ENCODE results near the gene EP400. TPM values are rescaled to one million over a fixed set of nuclear protein-coding genes. Genes with fewer than 3 reads are reported as not detected.

The EP400 gene
- total and polyA plus RNA-seq, 9 of the 15 experiments (the other 6 are each of a cell fraction or from before 2014, with no cell fraction given), result 4.5 to 58.0 (median 7.0) TPM

- peak; percentile 73; the same call in 1 of the 2 replicates for TF ChIP-seq ZBTB9 (CRISPR knock-in tag; IDR thresholded peaks at IDR 0.05)
- no peak for TF ChIP-seq ARNT (IDR thresholded peaks at IDR 0.05)
- TF ChIP-seq LARP7 (IDR thresholded peaks at IDR 0.05), result no peak
- TF ChIP-seq ARID3B (CRISPR knock-in tag; IDR thresholded peaks at IDR 0.05; ENCODE audit: borderline replicate concordance), result no peak
- peak; percentile 59; the same call in 1 of the 2 replicates for TF ChIP-seq ETV5 (CRISPR knock-in tag; IDR thresholded peaks at IDR 0.05; ENCODE audit: low read depth)
- no peak for TF ChIP-seq MLLT1 (IDR thresholded peaks at IDR 0.05)
- no peak for TF ChIP-seq SREBF1 (IDR thresholded peaks at IDR 0.05; ENCODE audit: borderline replicate concordance, low read depth, low read length)
- no peak for TF ChIP-seq ZNF57 (CRISPR knock-in tag; IDR thresholded peaks at IDR 0.05)
- TF ChIP-seq ZNF583 (CRISPR knock-in tag; IDR thresholded peaks at IDR 0.05), result peak; percentile 60; the same call in 1 of the 2 replicates
- TF ChIP-seq BACH1 (tag; IDR thresholded peaks at IDR 0.05), result no peak
- no peak for TF ChIP-seq MTA1 (IDR thresholded peaks at IDR 0.05; ENCODE audit: borderline replicate concordance)
- peak; percentile 84 for TF ChIP-seq MYC (IDR thresholded peaks at IDR 0.05; ENCODE audit: low read depth, low read length)
- no peak for TF ChIP-seq MYC (CRISPR knock-in tag; IDR thresholded peaks at IDR 0.05; ENCODE audit: borderline replicate concordance, low read depth)
- TF ChIP-seq TSHZ1 (CRISPR knock-in tag; IDR thresholded peaks at IDR 0.05), result no peak
- TF ChIP-seq KAT8 (IDR thresholded peaks at IDR 0.05; ENCODE audit: low read depth), result no peak
- TF ChIP-seq ZNF384 (IDR thresholded peaks at IDR 0.05; ENCODE audit: low read depth, low read length), result 0 out of 2 replicates have a peak, but pooled peaks have one; percentile 6
- TF ChIP-seq PML (IDR thresholded peaks at IDR 0.05; ENCODE audit: low read length), result no peak
- TF ChIP-seq FOSL1 (tag; conservative IDR thresholded peaks at IDR 0.05), result no peak; the same call in 1 of the 2 replicates
- no peak for TF ChIP-seq NCOA4 (IDR thresholded peaks at IDR 0.05; ENCODE audit: partially characterized antibody)
- no peak for TF ChIP-seq NFATC3 (IDR thresholded peaks at IDR 0.05)
Observed at GRCh38 chr12:131949431-131950181, at the start of gene EP400 (continued).
